Measurements from ENCODE around the gene HEATR5B.

HEATR5B gene

DNA sequence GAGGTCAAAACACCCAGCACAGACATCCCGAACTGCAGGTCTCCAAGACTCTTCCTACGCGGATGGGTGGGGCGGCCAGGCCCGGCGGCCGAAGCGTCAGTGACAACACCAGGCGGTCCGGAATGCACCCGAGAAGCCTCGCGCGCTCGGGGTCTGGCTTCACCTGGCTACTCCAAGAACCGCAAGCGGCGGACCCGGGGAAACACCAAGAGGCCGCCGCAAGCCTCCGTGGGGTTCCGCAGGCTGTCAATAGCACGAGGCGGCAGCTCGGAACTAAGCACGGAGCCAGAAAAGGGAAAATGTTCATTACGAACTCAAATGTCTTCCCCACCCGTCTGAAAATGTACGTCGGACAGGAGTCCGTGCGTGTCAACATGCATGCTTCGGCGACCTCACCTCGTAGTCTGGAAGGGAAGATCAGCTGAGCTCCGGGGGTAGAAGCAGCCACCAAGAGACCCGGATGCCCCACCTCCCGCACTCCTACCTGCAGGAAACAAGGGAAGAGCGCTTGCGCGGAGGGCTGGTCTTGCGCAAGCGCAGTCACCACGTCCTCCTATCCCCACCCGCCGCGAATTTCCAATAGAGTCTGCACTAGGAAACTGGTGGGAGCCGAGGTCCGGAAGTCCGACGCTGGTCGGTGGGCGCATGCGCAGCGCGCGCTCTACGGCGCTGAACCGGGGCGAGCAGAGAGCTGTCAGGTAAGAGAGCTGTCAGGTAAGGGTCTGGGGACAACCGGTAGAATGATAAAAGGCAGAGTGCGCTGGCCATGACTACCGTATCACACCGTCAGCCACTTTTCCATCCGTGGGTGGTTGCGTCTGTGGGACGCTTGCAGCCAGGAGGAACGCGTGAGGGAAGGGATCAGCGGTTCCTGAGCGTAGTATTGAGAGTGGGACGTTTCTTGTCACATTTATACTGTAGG lies at the start of gene HEATR5B, which contains the start of gene GPATCH11:
Gene HEATR5B (minus strand): TSS at position 500 of the 922 bp plus-strand sequence. CDS start 958 bp downstream, outside the sequence.
Gene GPATCH11 (plus strand): TSS at position 646 of the 922 bp plus-strand sequence. CDS start 3,864 bp downstream, outside the sequence.
- peak; percentile 90 for DNase-seq (ENCODE audit: low read depth)

DNA sequence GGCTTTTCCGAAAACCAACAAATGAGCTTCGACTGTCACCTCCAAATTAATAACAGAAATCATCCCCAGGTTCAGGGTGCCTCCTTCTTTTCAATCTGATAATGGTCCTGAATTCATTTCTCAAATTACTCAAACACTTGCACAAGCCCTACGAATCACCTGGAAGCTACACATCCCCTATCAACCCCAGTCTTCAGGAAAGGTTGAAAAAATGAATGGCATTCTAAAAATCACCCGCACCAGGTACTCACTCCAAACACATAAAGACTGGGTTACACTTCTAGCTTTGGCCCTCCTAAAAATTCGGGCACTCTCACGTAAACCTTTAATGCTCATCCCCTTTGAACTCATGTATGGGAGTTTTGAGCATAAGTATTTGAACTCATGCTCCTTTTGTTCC lies 48.7 kb upstream of the HEATR5B start:
- DNase-seq (ENCODE audit: low read depth) = no peak

DNA sequence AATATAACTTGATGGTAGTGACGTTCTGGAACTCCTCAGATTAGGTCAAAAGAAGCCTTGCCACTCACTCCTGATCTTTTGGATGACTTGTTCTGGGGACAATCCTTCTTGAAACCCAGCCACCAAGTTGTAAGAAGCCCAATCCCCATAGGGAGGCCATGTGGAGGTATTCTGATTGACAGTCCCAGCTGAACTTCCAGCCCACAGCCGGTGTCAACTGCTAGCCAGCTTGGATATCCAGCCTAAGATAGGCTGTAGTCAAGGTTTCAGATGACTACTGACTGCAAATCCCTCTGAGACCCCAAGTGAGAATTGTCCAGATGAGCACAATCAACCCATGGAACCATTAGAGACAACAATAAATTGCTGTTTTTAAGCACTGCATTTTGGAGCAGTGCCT lies 41.2 kb upstream of the HEATR5B start:
- DNase-seq (ENCODE audit: low read depth) = no peak

DNA sequence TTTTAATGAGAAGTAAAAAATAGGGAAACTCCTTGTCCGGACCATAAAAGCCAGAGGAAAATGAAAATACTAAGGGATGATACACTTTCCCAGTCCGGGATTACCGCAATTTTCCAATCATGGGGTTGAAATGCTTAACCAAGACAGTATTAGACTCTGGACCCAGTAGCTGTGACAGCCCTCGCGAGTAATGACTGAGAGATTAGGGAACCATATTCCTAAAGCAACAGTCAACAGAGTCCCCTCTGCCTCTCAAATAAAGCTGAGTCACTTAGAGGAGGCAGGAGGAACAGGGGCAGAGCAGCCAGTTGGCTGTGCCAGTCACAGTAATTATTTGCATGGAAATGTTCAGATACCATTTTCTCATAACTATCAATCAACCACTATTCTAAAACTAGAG lies 35.0 kb upstream of the HEATR5B start:
- no peak for DNase-seq (ENCODE audit: low read depth)

DNA sequence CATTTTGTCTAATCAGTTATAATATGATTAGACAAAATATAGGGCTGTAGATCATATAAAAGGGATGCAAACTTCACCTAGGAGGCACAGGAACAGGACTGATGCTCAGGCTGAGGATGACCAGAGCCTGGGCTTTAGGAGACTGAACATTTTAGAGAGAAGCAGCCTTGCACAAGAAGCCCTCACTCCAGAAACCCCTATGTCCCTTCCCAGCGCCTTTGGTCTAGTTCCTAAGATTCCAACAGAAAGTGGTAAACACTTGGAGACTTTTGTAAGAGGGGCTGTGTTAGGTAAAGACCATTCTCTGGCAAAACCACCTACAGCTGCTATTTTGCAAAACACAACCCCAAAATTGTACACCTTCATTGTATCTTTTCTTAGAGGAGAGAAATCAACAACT lies 33.4 kb upstream of the HEATR5B start:
- DNase-seq (ENCODE audit: low read depth) = no peak

DNA sequence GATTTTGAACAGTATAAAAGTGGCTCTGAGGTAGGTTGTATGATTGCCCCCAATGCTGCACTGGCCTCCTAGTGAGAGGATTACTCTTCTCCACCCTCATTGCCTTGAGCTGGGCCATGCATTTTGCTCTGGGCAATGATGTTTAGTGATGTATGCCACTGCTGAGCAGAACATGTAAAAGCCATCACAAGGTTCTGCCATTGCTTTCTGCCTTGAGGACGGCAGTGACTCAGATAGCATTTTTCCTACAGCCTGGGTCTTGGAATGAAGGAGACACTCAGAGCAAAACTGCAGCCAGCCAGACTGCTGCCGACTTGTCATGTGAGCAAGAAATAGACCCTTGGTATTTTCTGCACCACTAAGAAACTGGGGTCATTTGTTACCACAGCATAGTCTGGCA lies 27.8 kb upstream of the HEATR5B start:
- DNase-seq (ENCODE audit: low read depth) = no peak

DNA sequence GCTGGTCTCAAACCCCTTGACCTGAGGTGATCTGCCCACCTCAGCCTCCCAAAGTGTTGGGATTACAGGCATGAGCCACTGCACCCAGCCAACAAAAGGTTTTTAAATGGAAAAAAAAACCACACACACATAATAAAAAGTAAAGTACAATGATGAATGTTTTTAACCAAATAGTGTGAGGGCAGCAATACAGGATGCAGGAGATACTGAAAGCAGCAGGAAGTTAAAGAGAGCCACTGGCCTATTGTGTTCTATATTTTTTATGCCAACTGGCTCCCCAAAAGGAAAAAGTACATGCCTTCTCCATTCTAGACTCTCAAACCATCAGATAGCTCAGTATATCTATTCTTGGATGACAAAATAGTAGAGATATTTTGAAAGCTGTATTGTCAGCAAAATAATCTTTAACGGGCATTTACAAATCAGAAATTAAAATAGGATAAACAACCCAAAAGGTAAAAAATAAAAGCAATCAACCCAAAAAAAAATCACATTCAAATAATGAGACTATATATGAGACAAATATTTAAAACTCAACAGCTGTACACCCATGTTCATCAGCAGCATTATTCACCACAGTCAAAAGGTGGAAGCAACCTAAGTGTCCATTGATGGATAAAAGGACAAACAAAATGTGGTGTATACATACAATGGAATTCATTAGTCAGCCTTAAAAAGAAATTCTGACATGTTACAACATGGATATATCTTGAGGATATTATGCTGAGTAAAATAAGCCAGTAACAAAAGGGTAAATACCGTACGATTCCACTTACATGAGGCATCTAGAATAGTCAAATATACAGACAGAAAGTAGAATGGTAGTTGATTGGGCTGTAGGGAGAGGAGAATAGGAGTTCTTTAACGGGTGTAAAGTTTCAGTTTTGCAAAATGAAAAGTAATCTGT lies 26.4 kb upstream of the HEATR5B start:
- DNase-seq (ENCODE audit: low read depth) = no peak

DNA sequence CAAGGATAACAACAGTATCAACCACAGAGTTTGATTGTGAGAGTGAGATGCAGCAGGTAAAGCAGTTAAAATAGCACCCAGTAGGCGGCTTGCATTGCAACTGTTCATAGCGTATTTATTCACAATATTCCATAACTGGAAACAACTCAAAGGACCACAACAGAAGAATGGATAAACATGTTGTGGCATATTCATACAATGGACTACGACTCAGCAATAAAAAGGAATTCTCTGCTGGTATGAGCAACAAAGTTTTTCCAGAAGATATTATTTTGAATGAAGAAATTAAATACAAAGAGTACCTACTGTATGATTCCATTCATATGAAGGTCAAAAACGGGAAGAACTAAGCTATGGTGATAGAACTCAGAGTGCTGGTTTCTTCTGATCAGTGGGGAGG lies 25.4 kb upstream of the HEATR5B start:
- no peak for DNase-seq (ENCODE audit: low read depth)

DNA sequence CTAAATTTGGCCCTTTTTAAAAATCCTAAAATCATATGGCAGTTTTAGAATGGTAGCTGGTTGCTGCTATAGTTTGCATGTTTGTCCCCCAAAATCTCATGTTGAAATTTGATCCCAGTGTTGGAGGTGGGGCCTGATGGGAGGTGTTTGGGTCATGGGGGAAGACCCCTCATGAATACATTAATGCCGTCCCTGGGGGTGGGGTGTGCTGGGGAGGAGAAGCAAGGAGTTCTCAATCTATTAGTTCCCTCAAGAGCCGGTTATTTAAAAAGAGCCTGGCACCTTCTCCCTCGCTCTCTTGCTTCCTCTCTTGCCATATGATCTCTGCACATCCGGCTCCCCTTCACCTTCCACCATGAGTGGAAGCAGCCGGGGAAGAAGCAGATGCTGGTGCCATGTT lies 21.0 kb upstream of the HEATR5B start:
- DNase-seq (ENCODE audit: low read depth) = no peak

DNA sequence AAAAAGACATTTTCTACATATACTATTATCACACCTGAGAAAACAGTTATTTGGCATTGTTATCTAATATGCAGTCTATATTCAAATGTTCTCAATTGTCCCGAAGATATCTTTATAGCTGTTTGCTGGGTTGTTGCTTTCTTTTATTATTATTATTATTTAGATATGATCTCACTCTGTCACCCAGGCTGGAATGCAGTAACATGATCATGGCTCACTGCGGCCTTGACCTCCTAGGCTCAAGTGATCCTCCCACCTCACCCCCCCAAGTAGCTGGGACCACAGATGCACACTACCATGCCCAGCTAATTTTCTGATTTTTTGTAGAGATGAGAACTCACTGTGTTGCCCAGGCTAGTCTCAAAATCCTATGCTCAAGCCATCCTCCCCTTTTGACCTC lies 20.0 kb upstream of the HEATR5B start:
- DNase-seq (ENCODE audit: low read depth) = no peak

DNA sequence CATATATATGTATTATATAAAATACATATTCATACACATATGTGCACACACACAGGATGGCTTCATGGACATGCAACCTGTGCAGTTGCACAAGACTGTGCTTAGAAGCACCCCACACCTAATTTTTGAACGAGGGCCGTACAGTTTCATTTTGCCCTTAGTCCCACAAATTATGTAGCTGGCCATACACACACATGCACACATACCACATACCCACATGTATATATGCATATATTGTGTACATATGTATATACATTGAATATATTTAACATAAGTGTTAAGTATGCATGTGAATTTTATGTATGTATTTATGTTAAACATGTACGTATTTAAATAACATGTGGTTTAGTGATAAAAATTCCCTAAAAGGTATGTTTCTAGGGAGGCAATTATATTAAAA lies 18.4 kb upstream of the HEATR5B start:
- DNase-seq (ENCODE audit: low read depth) = no peak

DNA sequence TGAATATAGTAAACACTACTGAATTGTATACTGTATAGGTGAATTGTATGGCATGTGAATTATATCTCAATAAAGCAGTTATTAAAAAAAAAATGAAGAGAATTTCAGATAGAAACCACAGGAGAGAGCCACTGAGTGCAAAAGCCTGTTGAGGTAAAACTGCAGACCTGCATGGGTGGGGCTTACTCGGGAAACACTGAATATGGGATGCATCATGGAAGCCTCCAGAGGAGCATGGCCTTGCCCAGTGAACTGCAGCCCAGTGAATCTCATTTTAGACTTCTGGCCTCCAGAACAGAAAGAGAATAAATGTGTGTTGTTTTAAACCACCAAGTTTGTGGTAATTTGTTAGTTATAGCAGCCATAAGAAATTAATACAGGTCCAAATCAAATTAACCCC lies 15.9 kb upstream of the HEATR5B start:
- no peak for DNase-seq (ENCODE audit: low read depth)

DNA sequence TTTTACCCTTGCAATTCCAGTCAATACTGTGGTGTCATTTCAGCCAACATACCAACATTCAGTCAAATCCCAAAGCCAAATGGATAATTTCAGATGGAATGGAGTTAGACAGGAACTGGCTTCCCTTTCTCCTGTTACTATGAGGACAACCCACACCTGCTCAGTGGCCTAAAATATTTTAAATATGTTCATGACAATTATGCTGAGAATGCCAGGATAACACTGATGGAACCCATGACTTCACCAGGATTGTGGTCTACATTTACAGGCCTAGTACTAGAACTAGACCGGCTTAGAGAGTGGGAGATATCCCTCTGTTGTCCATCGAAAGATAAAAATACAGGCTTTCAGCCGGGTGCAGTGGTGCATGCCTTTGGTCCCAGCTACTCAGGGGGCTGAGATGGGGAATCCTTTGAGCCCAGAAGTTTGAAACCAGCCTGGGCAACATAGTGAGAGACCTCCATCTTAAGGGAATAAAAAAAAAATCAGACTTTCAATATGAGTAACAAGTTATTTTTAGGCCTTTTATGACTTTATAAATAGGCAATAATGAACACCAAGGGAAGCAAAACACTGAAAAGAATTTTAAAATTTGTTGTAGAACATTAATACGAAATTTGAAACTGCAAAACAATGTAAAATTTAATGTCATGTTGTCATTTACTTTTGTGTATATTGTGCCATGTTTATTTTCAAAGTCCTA lies 14.4 kb upstream of the HEATR5B start:
- no peak for DNase-seq (ENCODE audit: low read depth)

DNA sequence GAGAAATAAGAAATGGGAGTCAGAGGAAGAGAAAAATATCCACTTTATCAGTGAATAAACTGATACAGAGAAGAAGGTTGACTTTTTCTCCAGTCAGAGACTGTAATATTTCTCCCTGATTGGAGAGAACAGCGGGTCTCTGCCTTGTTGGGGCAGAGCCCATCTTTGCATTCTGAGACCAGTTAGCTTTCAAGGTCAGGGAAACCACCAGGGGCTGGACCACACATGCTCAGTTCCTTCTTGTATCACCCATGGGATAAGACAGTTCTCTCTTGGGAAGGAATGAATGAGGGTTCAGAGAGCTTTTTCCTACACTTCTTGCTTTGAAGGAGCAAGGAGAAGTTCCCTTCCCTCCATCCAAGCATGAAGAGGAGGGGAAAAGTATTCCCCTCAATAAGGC lies 12.4 kb upstream of the HEATR5B start:
- no peak for DNase-seq (ENCODE audit: low read depth)

DNA sequence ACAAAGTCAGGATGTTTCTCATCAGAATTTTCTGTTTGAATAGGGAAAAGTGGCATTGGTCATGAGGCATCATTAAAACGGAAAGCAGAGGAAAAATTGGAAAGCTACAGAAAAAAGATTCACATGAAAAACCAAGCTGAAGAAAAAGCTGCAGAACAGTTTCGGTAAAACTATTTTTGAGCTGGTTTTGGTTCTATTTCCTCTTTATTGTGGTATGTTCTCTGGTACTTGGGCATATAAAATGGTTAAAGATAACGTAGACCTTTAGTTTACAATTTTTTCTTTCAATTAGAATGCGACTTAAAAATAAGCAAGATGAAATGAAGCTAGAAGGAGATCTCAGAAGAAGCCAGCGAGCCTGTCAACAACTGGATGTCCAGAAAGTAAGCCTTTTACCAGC lies 7.7 kb upstream of the HEATR5B start:
- DNase-seq (ENCODE audit: low read depth) = no peak

DNA sequence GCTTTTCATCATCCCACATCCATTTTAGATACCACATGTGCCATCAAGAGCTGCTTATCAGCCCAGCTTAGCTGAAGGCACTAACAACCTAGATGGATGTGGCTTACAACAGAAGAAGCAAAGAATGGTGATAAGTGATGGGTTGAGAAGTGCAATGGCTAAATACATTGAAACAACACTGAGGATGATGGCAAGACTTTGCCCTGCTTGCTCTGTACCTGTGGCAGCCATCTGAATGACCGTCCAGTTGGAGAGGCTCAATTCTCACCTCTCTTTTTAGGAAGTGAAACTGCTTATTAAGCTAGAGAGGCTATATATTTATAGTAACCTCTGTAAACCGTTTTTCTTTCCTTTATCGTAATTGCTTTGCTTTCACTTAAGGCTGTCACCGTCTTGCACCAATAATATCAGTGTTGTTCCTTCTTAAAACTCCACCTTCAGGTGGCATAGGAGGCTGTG lies 5.9 kb upstream of the HEATR5B start:
- no peak for DNase-seq (ENCODE audit: low read depth)

DNA sequence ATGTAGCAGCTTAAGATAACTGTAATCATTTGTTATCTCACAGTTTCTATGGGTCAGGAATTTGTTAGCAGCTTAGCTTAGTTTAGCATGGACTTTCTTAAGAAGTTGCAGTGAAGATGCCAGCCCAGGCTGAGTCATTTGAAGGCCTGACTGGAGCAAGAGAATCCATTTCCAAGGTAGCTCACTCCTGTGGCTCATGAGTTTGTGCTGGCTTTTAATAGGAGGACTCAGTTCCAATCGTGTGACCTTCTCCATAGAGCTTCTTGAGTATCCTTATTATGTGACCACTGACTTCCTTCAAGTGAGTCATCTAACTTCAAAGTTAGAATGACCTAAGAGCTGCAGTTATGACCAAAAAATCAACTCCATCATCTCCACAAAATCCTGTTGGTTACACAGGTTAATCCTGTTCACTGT lies 1.6 kb upstream of the HEATR5B start:
- DNase-seq (ENCODE audit: low read depth) = peak; percentile 18

DNA sequence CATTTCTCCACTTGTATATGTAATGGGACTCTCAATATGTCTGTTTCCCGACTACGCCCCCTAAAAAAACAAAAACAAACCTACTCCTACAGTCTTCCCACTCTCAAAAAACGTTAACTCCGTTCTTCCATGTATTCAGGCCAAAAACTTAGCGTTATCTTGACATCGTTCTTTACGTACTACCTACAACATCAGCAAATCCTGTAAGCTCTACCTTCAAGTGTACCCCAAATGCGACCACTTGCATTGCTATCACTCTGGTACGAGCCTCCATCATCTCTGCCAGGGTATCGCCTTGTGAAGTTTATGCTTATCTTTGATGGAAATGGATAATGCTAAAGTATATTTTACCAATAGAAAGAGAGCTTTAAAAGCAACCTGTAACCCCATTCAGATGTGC lies 625 bp upstream of the HEATR5B start:
- no peak for DNase-seq (ENCODE audit: low read depth)

DNA sequence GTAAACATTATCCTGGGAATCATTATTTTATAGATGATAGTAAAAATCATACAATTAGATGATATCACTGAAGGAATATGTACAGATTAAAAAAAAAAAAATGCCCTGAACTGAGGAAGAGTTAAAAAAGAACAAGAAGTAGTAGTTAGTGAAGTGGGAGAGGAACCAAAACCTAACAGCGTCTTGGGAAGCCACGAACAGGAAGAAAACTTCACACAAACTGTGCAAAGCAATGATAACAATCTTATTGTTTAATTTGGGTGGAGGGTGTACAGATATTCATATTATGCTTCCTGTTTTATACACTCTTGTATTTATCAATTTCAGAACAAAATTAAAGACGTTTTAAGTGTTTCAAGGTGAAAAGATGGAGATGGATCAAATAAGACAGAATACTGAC lies 3.5 kb downstream of the HEATR5B start:
- no peak for DNase-seq (ENCODE audit: low read depth)

DNA sequence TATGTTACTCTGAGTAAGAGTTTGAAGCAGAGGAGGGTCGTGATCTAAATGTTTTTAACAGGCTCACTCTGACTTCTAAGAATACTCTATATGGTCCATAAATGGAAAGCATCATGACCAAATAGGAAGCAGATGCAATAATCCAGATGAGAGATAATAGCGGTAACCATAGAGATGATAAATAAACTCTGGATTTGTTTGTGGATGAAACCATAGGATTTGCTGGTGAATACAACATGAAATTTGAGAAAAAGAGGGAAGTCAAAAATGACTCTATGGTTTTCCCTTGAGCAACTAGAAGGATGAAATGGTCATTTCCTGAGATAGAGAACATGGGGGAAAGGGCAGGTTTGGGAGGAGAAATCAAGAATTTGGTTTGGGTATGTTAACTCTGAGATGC lies 3.9 kb downstream of the HEATR5B start:
- DNase-seq (ENCODE audit: low read depth) = no peak

DNA sequence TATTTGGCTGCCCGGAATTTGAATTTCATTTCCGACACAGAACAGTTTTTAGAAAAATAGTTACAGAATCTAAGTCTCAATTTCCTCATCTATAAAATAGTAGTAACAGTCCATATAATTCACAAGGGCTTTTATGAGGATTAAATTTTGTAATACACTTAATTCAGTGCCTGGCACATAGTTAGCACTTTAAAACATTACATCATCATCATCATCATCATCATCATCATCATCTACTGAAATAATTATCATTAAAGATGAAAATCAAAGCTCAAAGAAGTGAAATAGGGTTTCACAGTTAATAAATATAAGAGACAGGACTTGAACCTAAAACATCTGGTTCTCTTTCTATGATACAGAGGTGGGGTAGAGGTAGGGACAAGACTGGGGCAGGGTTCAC lies 13.2 kb downstream of the HEATR5B start:
- DNase-seq (ENCODE audit: low read depth) = no peak

DNA sequence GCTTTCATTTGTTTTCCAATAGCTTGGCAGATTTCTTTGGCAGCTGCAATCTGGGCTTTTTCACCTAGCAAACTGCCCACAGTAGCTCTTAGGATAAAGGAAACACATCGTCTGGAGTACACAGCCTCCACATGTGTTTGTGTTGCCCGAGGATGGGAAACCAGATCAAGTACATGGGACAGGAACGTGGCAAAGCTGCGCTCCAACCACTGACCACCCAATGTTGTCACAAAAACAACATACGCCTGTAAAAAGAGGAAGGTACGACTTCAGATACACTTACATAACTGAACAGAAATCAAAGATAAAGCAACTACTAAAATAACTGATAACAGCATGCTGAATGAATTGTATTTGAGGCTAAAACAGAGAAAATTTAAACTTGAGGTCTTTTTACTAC lies 15.5 kb downstream of the HEATR5B start:
- DNase-seq (ENCODE audit: low read depth) = no peak

All from stromal cell of bone marrow (primary cell).